NCI-H460 (cell line): ENCODE measurements around the gene GLCE. TPM values are rescaled to one million over a fixed set of nuclear protein-coding genes. Genes with fewer than 3 reads are reported as not detected.
"Not testable (repeated sequence)": the region's sequence is repeated elsewhere in the genome, so short reads cannot be mapped to it uniquely, and the experiment has no call there.

ENCODE experiments used
- DNase-seq: peaks from one replicate; pipeline ENCODE4 v3.0.0-alpha.2; 2016; ENCODE audit warnings: low read depth; ENCODE audit errors: extremely low read depth
- total RNA-seq: library from RNA; depleted of rRNA; stranded (reverse); fragments of >200 nt; shearing (Covaris generic); gene quantifications from 2 replicates; pipeline ENCODE4 v1.2.3, GENCODE V29; 2014

The GLCE gene
- total RNA-seq, 1 experiment from 2014 or later: 115 TPM

DNA sequence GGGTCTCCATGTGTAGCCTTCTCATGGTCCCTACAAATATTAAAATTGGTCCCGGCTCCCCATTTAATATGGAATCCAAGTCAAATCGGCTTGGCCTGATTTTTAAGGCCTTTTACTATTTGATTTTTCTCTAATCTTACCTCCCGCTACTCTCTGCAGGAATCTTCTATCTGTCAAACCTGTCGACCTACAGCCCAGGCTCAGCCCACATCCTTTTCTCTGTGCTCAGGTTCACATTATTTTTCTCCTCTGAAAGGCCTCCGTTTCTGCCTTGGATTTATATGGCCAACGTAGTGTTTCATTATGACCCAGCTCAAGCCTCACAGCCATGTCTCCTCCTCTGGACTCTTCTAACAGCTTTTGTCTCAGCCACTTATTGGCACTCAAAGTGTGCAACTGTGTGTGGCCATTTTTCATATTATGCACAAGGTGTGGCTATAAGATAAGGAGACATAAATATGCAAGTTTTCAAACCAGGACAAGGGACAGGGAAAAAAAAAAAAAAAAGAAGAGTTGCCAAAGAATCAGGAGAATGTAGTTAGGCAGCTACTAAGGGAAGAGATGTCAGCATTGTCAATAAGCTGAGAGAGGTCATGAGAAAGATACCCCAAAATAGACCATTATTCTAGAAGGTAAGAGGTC is 2.1 kb upstream of the GLCE start:
- DNase-seq: no peak

- no peak for DNase-seq
Observed at GRCh38 chr15:69158843-69159240, 1.6 kb upstream of the GLCE start.

DNA sequence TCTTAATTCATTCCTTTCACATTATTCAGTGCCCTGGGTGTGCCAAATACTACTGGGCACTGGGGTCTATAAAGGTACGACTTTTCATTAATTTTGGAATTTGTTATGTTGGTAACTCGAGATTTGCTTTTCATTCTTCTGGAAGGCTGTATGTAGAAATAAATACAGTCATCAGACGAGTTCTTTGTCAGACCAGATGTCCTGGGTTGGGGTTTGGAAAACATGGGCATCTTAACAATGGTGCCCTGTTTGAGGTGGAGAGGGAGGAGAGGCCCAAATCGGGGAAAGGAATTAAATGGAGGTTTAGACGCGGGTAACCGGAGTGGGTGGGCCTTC is 662 bp upstream of the GLCE start:
- DNase-seq: no peak

- no peak for DNase-seq
Observed at GRCh38 chr15:69161079-69161877, 843 bp downstream of the GLCE start.

GRCh38 chr15:69161878-69162213 is 1.4 kb downstream of the GLCE start:
- DNase-seq: no peak

DNA sequence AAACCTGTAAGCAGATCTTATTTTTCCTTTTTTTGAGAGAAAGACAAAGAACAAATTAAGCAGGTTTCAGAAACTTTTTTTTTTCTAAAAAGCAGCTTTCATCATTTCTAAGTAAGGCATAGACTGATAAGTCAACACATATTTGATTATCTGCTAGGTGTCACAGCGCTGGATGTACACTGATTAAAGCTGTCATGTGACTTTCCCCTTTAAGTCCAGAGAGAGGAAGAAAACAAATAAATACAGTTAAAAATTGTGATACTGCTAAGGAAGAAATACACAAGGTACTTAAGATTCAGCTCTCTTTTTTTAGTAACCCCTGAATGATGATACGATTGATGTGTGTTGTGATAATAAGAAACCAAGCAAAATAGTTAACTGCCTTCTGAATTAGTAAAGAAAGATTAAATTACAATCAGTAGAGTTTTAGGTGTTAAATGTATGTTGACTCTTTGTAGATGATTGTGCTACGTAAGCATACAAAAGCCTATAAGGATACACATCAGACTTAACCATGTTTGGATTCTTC is 2.8 kb downstream of the GLCE start:
- no peak for DNase-seq

- peak; percentile 81 for DNase-seq
Observed at GRCh38 chr15:69164807-69165636, 4.6 kb downstream of the GLCE start.

GRCh38 chr15:69165637-69166025 is 5.2 kb downstream of the GLCE start:
- DNase-seq: no peak

- no peak for DNase-seq
Observed at GRCh38 chr15:69167218-69167846, 6.9 kb downstream of the GLCE start.

- not testable (repeated sequence) for DNase-seq
Observed at GRCh38 chr15:69168361-69168760, 7.9 kb downstream of the GLCE start.

GRCh38 chr15:69169540-69169939 is 9.1 kb downstream of the GLCE start:
- not testable (repeated sequence) for DNase-seq

GRCh38 chr15:69170597-69170996 is 10.2 kb downstream of the GLCE start:
- DNase-seq: no peak

DNA sequence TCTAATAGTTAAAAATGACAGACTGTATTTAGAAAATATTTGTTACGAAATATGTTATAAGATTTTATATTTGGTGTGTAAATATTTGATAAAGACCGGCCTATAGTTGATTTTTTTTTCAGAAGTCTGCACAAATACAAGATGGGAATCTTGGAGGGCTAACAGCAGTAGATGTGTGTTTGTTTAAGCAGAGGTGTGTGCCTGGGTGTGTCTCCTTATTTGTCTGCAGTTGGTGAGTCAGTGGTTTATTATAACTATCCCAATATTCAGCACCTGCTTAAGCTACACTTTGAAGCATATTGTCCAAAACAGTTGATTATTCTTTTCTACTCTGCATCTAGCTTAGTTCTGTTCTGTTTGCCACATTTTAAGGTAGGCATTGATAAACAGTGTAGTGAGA is 12.4 kb downstream of the GLCE start:
- no peak for DNase-seq

DNA sequence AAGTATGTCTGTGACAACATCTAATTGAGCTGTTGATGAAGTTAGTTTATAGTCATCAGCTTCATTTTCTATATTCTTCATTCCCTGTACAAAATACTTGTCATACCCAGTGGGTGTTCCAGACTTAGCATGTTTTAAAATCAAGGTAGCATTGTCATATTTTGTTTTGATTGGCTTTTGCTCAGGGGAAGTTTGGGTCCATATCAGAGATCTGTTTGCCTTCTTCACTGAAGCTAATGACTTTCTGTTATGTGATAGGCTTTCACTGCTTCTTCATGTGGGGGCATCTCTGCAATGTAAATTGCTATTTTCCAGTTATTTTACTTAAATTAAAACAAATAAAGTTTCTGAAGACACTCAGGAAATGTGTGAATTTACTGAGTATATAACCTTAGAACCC is 15.1 kb downstream of the GLCE start:
- no peak for DNase-seq

- DNase-seq: no peak
Observed at GRCh38 chr15:69181424-69181823, 21.0 kb downstream of the GLCE start.

- DNase-seq: no peak
Observed at GRCh38 chr15:69185216-69185615, 24.8 kb downstream of the GLCE start.

DNA sequence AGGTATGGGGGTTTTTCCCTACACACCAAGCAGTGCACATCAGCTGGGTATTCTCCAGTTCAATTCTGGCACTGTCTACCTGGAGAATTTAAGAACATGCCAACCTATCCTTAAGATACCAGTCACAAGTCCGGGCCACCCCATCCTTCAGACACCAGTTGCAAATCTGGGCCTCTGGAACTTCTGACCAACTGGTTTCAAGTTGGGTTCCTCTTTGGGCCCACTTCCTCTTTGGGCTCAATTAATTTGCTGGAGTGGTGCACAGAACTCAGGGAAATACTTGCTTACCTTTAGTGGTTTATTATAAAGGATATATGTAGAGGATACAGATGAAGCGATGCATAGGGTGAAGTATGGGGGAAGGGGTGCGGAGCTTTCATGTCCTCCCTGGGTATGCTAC is 25.3 kb downstream of the GLCE start:
- no peak for DNase-seq

GRCh38 chr15:69189157-69189556 is 28.7 kb downstream of the GLCE start:
- DNase-seq: no peak

GRCh38 chr15:69190091-69190490 is 29.7 kb downstream of the GLCE start:
- DNase-seq: no peak

- DNase-seq: no peak
Observed at GRCh38 chr15:69190504-69190903, 30.1 kb downstream of the GLCE start.
